ENCODE measurements around the gene HUWE1.

The HUWE1 gene

GRCh38 chrX:53486285-53486684 lies 200.2 kb downstream of the HUWE1 start:
- DNase-seq: no peak

DNA sequence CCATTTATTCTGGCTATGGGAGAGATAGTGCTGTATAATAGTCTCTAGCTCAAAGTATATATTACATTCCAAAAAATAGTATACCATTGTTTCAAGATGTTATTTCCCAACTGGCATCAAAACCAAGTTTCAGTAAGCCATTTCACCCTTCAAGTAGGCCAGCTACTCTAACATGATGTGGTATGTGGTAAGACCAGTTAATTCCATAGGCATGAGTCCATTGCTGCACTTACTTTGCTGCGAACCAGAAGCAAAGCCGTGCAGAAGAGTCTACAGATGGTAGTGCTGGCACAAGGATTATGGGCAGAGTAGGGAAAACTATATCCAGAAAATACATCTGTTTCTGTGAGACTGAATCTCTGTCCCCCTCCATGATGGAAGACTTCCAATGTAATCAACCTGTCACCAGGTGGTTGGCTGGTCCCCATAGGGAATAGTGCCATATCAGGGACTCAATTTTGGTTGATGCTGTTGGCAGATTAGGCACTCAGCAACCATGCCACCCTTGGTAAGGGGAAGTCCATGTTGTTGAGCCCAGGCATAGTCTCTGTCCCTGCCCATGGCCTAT lies 202.6 kb downstream of the HUWE1 start:
- DNase-seq: no peak

DNA sequence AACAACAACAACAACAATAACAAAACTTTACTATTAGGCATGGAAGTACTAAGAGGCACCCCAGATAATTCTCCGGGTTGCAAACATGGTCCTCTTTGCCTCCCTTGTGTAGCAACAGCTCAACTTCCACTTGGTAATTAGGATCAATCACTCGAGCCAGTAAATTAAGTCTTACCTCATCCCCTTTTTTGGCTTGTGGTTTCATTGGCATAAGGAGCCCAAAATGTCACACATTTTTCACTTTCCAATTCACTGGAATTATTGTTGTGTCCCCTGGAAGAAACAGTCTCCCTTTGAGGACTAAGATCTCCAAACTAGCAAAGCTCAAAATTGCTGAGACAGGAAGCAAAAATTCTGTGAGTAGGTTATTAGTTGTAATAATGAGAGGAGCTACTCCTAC lies 203.1 kb downstream of the HUWE1 start:
- DNase-seq: no peak
